HepG2 (cell line): ENCODE data around the gene MEGF6. TPM values are rescaled to one million over a fixed set of nuclear protein-coding genes. Genes with fewer than 3 reads are reported as not detected.

Experiments
- ATAC-seq: fragments of 200-7000 bp; cut with Tn5 transposase; 3 replicates; pipeline ENCODE4 v1.9.1; 2020; ENCODE audit warnings: mild to moderate bottlenecking, moderate library complexity
- BruUV-seq: library from RNA; stranded (reverse); fragments of 400-500 nt; replicated peaks from 2 replicates; lab custom pipeline; 2021; lab: Mats Ljungman, UMichigan
- CTCF ChIA-PET: fragments of 300-600 bp; formaldehyde crosslinking; extraction: SDS; loops from one replicate; lab custom pipeline; 2021; ENCODE audit warnings: low total read pairs, inconsistent platforms, low intra/inter-chr PET ratio; lab: Yijun Ruan, JAX
- POLR2A ChIA-PET: fragments of 350-600 bp; sonication (Branson Sonifier 250); formaldehyde crosslinking; loops from one replicate; lab custom pipeline; 2020; ENCODE audit warnings: antibody characterized with exemption, inconsistent platforms; lab: Yijun Ruan, JAX
- DNase-seq: peaks from one replicate; pipeline ENCODE4 v3.0.0-alpha.2; 2015; ENCODE audit warnings: low spot score
- FAIRE-seq: peaks from 3 replicates; lab custom pipeline; 2011; peaks lifted over from hg19 to GRCh38; lab: Jason Lieb, UNC
- H2AFZ ChIP-seq: one replicate; pipeline ENCODE4 v1.6.1; 2011; ENCODE audit warnings: low read length, inconsistent platforms
- H3K27ac ChIP-seq: fragments of 300-600 bp; 3 replicates; pipeline ENCODE4 v1.8.0; 2011; ENCODE audit warnings: mixed run types, mild to moderate bottlenecking, mixed read lengths, low read length, inconsistent platforms; ENCODE audit not compliant: insufficient read depth; ENCODE audit errors: extremely low read length
- H3K27me3 ChIP-seq, 2 experiments: fragments of 200-600 bp in 1 of 2; 2 replicates in 1 of 2; 3 replicates in 1 of 2; pipeline versions ENCODE4 v1.6.0 to v1.8.0; 2011; ENCODE audit warnings: low read length in 2 of 2, mild to moderate bottlenecking in 2 of 2, moderate library complexity in 2 of 2, inconsistent platforms in 1 of 2; ENCODE audit not compliant: insufficient read depth in 2 of 2, control insufficient read depth in 1 of 2
- H3K36me3 ChIP-seq, 2 experiments: fragments of 200-600 bp in 1 of 2; replicated peaks in 1 of 2; 2 replicates in 1 of 2; 3 replicates in 1 of 2; pipeline versions ENCODE4 v1.5.1 to v1.8.0; 2011; ENCODE audit warnings: low read length in 2 of 2, inconsistent platforms in 1 of 2; ENCODE audit not compliant: insufficient read depth in 2 of 2, control insufficient read depth in 1 of 2
- H3K4me1 ChIP-seq: 2 replicates; pipeline ENCODE4 v1.5.1; 2012; ENCODE audit warnings: low read length, inconsistent platforms; ENCODE audit not compliant: insufficient read depth
- H3K4me2 ChIP-seq: 2 replicates; pipeline ENCODE4 v1.6.0; 2011; ENCODE audit warnings: low read depth, low read length, inconsistent platforms
- H3K4me3 ChIP-seq, 3 experiments: fragments of 200-600 bp in 1 of 3; sonication (generic), shearing (Covaris generic) in 1 of 3; replicated peaks in 1 of 3; 2 replicates each; pipeline ENCODE4 v1.5.1; 2011 to 2016; ENCODE audit warnings: low read length in 3 of 3, inconsistent platforms in 2 of 3, low read depth in 2 of 3, mild to moderate bottlenecking in 2 of 3, control low read depth in 1 of 3, mixed read lengths in 1 of 3; ENCODE audit not compliant: insufficient read depth in 1 of 3
- H3K79me2 ChIP-seq: one replicate; pipeline ENCODE4 v1.6.1; 2011; ENCODE audit warnings: low read length, inconsistent platforms; ENCODE audit not compliant: insufficient read depth
- H3K9ac ChIP-seq: 2 replicates; pipeline ENCODE4 v1.6.0; 2011; ENCODE audit warnings: mild to moderate bottlenecking, low read depth, low read length, inconsistent platforms; ENCODE audit not compliant: insufficient read depth
- H3K9me3 ChIP-seq: 2 replicates; pipeline ENCODE4 v1.5.1; 2012; ENCODE audit warnings: mild to moderate bottlenecking, low read length
- H4K20me1 ChIP-seq: 2 replicates; pipeline ENCODE4 v1.6.0; 2011; ENCODE audit warnings: inconsistent platforms, mild to moderate bottlenecking, low read length, moderate library complexity; ENCODE audit not compliant: insufficient read depth
- AGO2 ChIP-seq: fragments of 200-400 bp; formaldehyde crosslinking; optimal IDR thresholded peaks from 2 replicates; pipeline ENCODE3; 2017; ENCODE audit warnings: mild to moderate bottlenecking, low read depth, low read length, moderate library complexity
- CBFB ChIP-seq: sonication (generic); formaldehyde crosslinking; IDR thresholded peaks from 2 replicates; pipeline ENCODE4 v1.4.0; 2020; ENCODE audit warnings: missing genetic modification reagents
- EZH2 ChIP-seq: conservative IDR thresholded peaks from 2 replicates; pipeline ENCODE4 v1.6.1; 2012; ENCODE audit warnings: mild to moderate bottlenecking, low read depth, low read length, moderate library complexity
- HOXD1 ChIP-seq: sonication (generic); formaldehyde crosslinking; IDR thresholded peaks from 2 replicates; pipeline ENCODE4 v1.5.0; 2020; ENCODE audit warnings: missing genetic modification reagents
- IRX3 ChIP-seq: sonication (generic); formaldehyde crosslinking; IDR thresholded peaks from 2 replicates; pipeline ENCODE4 v1.8.1; 2023; ENCODE audit warnings: mild to moderate bottlenecking, low read depth, missing genetic modification reagents, borderline replicate concordance
- SMAD1 ChIP-seq: sonication (generic); formaldehyde crosslinking; IDR thresholded peaks from 2 replicates; pipeline ENCODE4 v1.4.0; 2020; ENCODE audit warnings: missing genetic modification reagents, low read depth, mild to moderate bottlenecking, borderline replicate concordance
- SMARCC2 ChIP-seq: fragments of 450-650 bp; IDR thresholded peaks from 2 replicates; pipeline ENCODE4 v1.6.1; 2017; ENCODE audit warnings: antibody characterized with exemption, mild to moderate bottlenecking
- ZBTB20 ChIP-seq: sonication (generic); formaldehyde crosslinking; IDR thresholded peaks from 2 replicates; pipeline ENCODE4 v1.8.1; 2023; ENCODE audit warnings: missing genetic modification reagents, low read depth, mild to moderate bottlenecking, borderline replicate concordance
- ZBTB8A ChIP-seq: sonication (generic); formaldehyde crosslinking; IDR thresholded peaks from 2 replicates; pipeline ENCODE4 v1.4.0; 2020; ENCODE audit warnings: mild to moderate bottlenecking, low read depth, missing genetic modification reagents, borderline replicate concordance
- ZNF570 ChIP-seq: sonication (generic); formaldehyde crosslinking; IDR thresholded peaks from 2 replicates; pipeline ENCODE4 v1.4.0; 2020; ENCODE audit warnings: mild to moderate bottlenecking, missing genetic modification reagents, borderline replicate concordance
- ZNF773 ChIP-seq: sonication (generic); formaldehyde crosslinking; IDR thresholded peaks from 2 replicates; pipeline ENCODE4 v1.4.0; 2020; ENCODE audit warnings: missing genetic modification reagents, borderline replicate concordance
- WGBS: methylation state at CpG from one replicate; pipeline ENCODE4 v1.1.6; 2017; ENCODE audit warnings: low lambda C conversion rate; 5-methylcytosine and 5-hydroxymethylcytosine counted together
- in situ Hi-C: cut with HindIII; loops from 2 replicates; pipeline ENCODE4 v1.10.0; 2017; ENCODE audit warnings: low pct_unique_long_range_greater_than_20kb; ENCODE audit not compliant: extremely low pct_ligation_motif_present
- intact Hi-C: fragments of 100-400 bp; cut with micrococcal nuclease; formaldehyde crosslinking; loops from one replicate; pipeline ENCODE4 v1.10.0; 2022; ENCODE audit not compliant: unreplicated experiment
- polyA plus RNA-seq, 8 experiments: library from polyadenylated mRNA; depleted of rRNA in 3 of 8; stranded (reverse) in 7 of 8; unstranded in 1 of 8; fragments of >200 nt; fragmentation: Illumina TruSeq in 4 of 8; extraction: Trizol in 4 of 8; gene quantifications; 2 replicates each; pipeline versions ENCODE4 v1.2.1 to v1.2.3, GENCODE V29; 2011 to 2016; ENCODE audit warnings: low read depth in 4 of 8, missing spikeins in 1 of 8, mixed read lengths in 1 of 8; ENCODE audit not compliant: insufficient read depth in 1 of 8
- total RNA-seq, 5 experiments: library from RNA; depleted of rRNA; stranded (reverse); fragments of >200 nt; fragmentation: Illumina TruSeq; extraction: Trizol; gene quantifications; 2 replicates each; pipeline ENCODE4 v1.2.3, GENCODE V29; 2016; ENCODE audit warnings: low read depth in 1 of 5
- TF ChIP-seq, protein P1 (sequence below): sonication (generic); formaldehyde crosslinking; IDR thresholded peaks from 2 replicates; pipeline ENCODE4 v1.4.0; 2020; ENCODE audit warnings: mild to moderate bottlenecking, missing genetic modification reagents
- TF ChIP-seq, protein P2 (sequence below): sonication (generic); formaldehyde crosslinking; IDR thresholded peaks from 2 replicates; pipeline ENCODE4 v1.9.0; 2022; ENCODE audit warnings: missing genetic modification reagents, mild to moderate bottlenecking, borderline replicate concordance

The MEGF6 gene
- total and polyA plus RNA-seq, 2 of the 13 experiments (the other 11 are each of a cell fraction or from before 2014, with no cell fraction given) = 1.9 TPM

DNA sequence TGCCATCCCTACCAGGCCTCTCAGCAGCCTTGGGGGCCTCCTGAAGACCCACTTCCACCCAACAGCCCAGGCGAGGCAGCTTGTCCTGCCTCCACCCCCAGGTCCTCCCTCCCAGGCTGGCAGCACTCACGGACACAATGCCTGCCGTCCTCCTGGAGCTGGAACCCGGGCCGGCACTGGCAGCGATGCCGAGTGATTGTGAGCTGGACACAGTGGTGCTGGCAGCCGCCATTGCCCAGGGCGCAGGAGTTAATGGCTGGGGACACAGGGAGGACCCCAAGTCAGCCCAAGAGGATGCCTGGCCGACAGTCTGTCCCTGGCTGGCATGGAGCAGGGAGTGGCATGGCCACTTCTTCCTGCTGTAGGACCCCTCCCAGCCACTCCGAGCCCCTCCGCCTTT is 96.0 kb downstream of the MEGF6 start:
- FAIRE-seq = no peak
- Histone ChIP-seq H3K27ac (no peak overlapping the region), H3K36me3 (no peaks in the 10 kb centered on the region), H3K9ac (no peak overlapping the region), H4K20me1 (0 out of 2 replicates have a peak, but pooled peaks cover 2% of the 10 kb centered on the region), H3K4me3 (no peak overlapping the region), H3K4me2 (no peak overlapping the region), H3K27me3 (peaks cover 0 to 10% of the 10 kb centered on the region in 2 experiments; a peak in 3 of 5 replicates), H2AFZ (no peak overlapping the region), H3K9me3 (no peaks in the 10 kb centered on the region), H3K4me1 (no peaks in the 10 kb centered on the region), H3K79me2 (no peaks in the 10 kb centered on the region)
- POLR2A ChIA-PET = no interaction called here
- TF ChIP-seq, protein P1, sequence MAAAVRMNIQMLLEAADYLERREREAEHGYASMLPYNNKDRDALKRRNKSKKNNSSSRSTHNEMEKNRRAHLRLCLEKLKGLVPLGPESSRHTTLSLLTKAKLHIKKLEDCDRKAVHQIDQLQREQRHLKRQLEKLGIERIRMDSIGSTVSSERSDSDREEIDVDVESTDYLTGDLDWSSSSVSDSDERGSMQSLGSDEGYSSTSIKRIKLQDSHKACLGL (CRISPR knock-in tag) = no peak
- 0 out of 2 replicates have a peak, but pooled peaks have one; percentile 61 for TF ChIP-seq EZH2
- TF ChIP-seq ZNF773 (CRISPR knock-in tag) = no peak
- TF ChIP-seq AGO2 = peak; percentile 23
- TF ChIP-seq, protein P2, sequence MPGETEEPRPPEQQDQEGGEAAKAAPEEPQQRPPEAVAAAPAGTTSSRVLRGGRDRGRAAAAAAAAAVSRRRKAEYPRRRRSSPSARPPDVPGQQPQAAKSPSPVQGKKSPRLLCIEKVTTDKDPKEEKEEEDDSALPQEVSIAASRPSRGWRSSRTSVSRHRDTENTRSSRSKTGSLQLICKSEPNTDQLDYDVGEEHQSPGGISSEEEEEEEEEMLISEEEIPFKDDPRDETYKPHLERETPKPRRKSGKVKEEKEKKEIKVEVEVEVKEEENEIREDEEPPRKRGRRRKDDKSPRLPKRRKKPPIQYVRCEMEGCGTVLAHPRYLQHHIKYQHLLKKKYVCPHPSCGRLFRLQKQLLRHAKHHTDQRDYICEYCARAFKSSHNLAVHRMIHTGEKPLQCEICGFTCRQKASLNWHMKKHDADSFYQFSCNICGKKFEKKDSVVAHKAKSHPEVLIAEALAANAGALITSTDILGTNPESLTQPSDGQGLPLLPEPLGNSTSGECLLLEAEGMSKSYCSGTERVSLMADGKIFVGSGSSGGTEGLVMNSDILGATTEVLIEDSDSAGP = no peak
- CTCF ChIA-PET = no interaction called here
- in situ Hi-C loops = no loop called here
- no peak for ATAC-seq
- DNase-seq = no peak
- BruUV-seq = no TSS peak
- WGBS = 50% methylated on average over 4 of the region's 12 CpGs
- intact Hi-C loops = no loop called here

DNA sequence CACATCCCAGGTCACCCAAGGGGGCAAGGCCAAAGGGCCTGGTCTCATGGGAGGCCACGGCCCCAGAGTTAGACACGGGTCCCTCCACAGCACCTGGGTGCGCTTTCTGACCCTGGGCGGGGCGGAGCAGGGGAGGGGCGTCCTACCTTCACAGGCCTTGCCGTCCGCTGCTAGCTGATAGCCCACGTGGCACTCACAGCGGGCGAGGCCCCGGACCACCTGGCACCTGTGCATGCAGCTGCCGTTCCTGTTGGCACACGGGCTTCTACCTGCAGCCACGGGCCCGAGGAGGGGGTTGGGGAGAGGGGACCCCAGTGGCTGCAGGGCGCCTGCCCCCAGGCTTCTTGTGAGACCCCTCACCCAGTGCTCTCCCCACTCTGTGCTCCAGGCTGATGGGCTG is 96.9 kb downstream of the MEGF6 start:
- Histone ChIP-seq H3K4me3 (no peak overlapping the region), H3K4me2 (no peak overlapping the region), H3K27ac (no peak overlapping the region), H2AFZ (no peak overlapping the region), H3K9ac (no peak overlapping the region), H3K79me2 (no peaks in the 10 kb centered on the region), H3K27me3 (peaks cover 0 to 8% of the 10 kb centered on the region in 2 experiments; a peak in 3 of 5 replicates), H3K4me1 (no peaks in the 10 kb centered on the region), H4K20me1 (0 out of 2 replicates have a peak, but pooled peaks cover 2% of the 10 kb centered on the region), H3K36me3 (no peaks in the 10 kb centered on the region), H3K9me3 (no peaks in the 10 kb centered on the region)
- CTCF ChIA-PET = no interaction called here
- DNase-seq (no peak), ATAC-seq (no peak), FAIRE-seq (no peak)
- no CpG with 5 or more reads among the region's 17 CpGs for WGBS
- in situ Hi-C loops (no loop called here), intact Hi-C loops (no loop called here)
- no TSS peak for BruUV-seq
- POLR2A ChIA-PET = no interaction called here
- no peak for TF ChIP-seq ZNF570 (CRISPR knock-in tag)
- TF ChIP-seq ZBTB8A = no peak
- TF ChIP-seq IRX3 = no peak
- no peak for TF ChIP-seq ZBTB20 (CRISPR knock-in tag)
- TF ChIP-seq SMARCC2 = no peak
- TF ChIP-seq AGO2 = peak; percentile 28
- no peak for TF ChIP-seq CBFB (CRISPR knock-in tag)
- TF ChIP-seq HOXD1 (CRISPR knock-in tag) = no peak
- no peak for TF ChIP-seq SMAD1 (CRISPR knock-in tag)
